ENCODE data around the gene ABTB2.
A peak's percentile ranks its signal among the peaks of the same experiment; 100 is the strongest.

Gene ABTB2

GRCh38 chr11:34154059-34154875 is 203.5 kb downstream of the ABTB2 start:
- DNase-seq (ENCODE audit: low read depth in 2 of 2) = no peak
- TF ChIP-seq CTCF (IDR thresholded peaks at IDR 0.05; ENCODE audit: low read depth, low read length) = no peak
- H3K4me3 ChIP-seq (replicated peaks in 1 of 2; ENCODE audit: low read depth in 2 of 2, low read length in 2 of 2) = no peak overlapping the region

- no peak for TF ChIP-seq CTCF (IDR thresholded peaks at IDR 0.05; ENCODE audit: low read depth, low read length)
- H3K4me3 ChIP-seq (replicated peaks in 1 of 2; ENCODE audit: low read depth in 2 of 2, low read length in 2 of 2) = no peak overlapping the region
- no peak for DNase-seq (ENCODE audit: low read depth in 2 of 2)
Measured at GRCh38 chr11:34151916-34152845, 205.6 kb downstream of the ABTB2 start.

- no peak for TF ChIP-seq CTCF (IDR thresholded peaks at IDR 0.05; ENCODE audit: low read depth, low read length)
- no peak for DNase-seq (ENCODE audit: low read depth in 2 of 2)
- no peak overlapping the region for H3K4me3 ChIP-seq (replicated peaks in 1 of 2; ENCODE audit: low read depth in 2 of 2, low read length in 2 of 2)
Measured at GRCh38 chr11:34151166-34151565, 206.6 kb downstream of the ABTB2 start.

GRCh38 chr11:34150494-34151151 is 207.2 kb downstream of the ABTB2 start:
- no peak for TF ChIP-seq CTCF (IDR thresholded peaks at IDR 0.05; ENCODE audit: low read depth, low read length)
- H3K4me3 ChIP-seq (replicated peaks in 1 of 2; ENCODE audit: low read depth in 2 of 2, low read length in 2 of 2) = no peak overlapping the region
- peak in 1 of 2 donors; percentile 8 for DNase-seq (ENCODE audit: low read depth in 2 of 2)

- H3K4me3 ChIP-seq (replicated peaks in 1 of 2; ENCODE audit: low read depth in 2 of 2, low read length in 2 of 2) = no peak overlapping the region
- peak; percentile 11 to 27 for DNase-seq (ENCODE audit: low read depth in 2 of 2)
- peak; percentile 40 for TF ChIP-seq CTCF (IDR thresholded peaks at IDR 0.05; ENCODE audit: low read depth, low read length)
Measured at GRCh38 chr11:34149786-34150185, 208.0 kb downstream of the ABTB2 start.

DNA sequence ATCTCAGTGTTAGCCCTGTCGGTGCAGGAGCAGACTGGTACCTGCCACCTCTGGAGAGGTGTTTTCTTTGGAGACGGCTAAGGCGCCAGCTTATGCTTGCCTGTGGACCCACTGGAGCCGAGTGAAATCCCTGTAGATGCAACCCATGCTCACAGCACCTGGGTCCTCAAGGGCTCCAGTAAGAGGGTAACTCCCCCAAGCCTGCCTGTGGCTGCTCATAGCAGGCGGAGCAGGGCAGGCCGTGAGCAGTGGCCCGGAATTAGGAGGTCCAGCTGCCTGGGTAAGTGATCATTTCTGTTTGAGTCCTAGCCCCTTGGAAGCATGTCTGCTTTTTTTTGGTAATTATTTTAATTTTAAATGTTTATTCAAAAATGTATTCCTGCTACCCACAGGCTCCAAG is 208.5 kb downstream of the ABTB2 start:
- TF ChIP-seq CTCF (IDR thresholded peaks at IDR 0.05; ENCODE audit: low read depth, low read length) = no peak
- DNase-seq (ENCODE audit: low read depth in 2 of 2) = no peak
- no peak overlapping the region for H3K4me3 ChIP-seq (replicated peaks in 1 of 2; ENCODE audit: low read depth in 2 of 2, low read length in 2 of 2)
